Inflammatory macrophage treated with lipopolysaccharide for 1 hour (primary cell): ENCODE results near the gene PTPA.
"Not testable (repeated sequence)": the region's sequence is repeated elsewhere in the genome, so short reads cannot be mapped to it uniquely, and the experiment has no call there.

Experiments
- DNase-seq, 2 donors: peaks; one replicate each; pipeline ENCODE4 v3.0.0-alpha.2; 2020 to 2022

Gene PTPA

GRCh38 chr9:129109952-129110739 lies 1.1 kb upstream of the PTPA start:
- DNase-seq: no peak

DNA sequence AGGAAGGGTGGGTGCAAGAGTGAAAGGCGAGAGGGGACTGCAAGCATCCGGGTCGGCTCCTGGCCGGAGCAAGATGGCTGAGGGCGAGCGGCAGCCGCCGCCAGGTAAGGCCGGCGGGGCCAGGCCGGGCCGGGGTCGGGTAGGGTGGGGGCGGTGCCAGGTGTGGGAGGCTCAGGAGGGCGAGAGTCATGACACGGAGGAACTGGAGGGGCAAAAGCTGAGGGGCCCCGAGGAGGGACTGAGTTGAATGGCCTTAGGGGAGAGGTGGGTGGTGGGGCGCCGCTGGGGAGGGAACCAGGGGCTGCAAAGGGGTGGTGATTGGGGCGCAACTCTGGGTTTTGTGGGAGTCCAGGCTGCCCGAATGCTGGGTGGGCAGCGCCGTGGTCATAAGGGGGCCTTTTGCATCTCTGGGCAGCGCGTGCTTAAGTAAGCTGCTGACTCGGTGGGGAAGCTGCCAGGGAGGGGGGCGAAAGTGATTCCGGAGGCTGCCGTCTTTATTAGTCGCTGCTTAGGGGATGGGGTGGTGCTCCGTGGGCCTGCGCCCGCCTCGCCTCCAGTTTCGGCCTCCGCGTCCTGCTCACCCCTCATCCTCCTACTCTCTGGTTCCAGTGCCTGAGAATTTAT lies 425 bp downstream of the PTPA start:
- DNase-seq: no peak

DNA sequence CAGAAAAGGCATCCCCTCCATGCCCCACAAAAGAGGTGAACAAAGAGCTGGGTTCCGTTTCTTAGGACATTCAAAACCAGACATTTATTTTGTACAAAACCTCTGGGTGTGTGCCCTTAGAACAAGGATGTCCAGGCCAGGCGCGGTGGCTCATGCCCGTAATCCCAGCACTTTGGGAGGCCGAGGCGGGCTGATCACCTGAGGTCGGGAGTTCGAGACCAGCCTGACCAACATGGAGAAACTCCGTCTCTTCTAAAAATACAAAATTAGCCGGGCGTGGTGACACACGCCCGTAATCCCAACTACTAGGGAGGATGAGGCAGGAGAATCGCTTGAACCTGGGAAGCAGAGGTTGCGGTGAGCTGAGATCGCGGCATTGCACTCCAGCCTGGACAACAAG lies 1.3 kb downstream of the PTPA start:
- DNase-seq: not testable (repeated sequence)

DNA sequence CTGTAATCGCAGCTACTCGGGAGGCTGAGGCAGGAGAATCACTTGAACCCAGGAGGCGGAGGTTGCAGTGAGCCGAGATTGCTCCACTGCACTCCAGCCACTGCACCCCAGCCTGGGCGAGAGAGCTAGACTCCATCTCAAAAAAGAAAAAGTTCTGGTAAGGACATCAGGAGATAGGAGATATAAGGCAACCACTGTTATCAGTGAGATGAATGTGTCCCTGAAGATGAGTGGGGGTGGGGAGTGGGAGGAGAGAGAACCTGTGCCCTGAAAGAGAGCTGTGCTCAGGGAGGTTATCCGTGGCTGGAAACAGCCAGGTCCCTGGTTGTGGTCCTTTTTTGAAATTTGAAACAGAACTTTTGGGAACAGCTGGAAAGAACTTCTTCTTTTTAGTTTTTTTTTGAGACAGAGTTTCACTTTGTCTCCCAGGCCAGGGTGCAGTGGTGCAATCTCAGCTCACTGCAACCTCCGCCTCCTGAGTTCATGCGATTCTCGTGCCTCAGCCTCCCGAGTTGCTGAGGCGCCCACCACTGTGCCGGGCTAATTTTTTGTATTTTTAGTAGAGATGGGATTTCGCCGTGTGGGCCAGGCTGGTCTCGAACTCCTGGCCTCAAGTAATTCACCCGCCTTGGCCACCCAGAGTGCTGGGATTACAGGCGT lies 2.6 kb downstream of the PTPA start:
- peak; percentile 58 to 67 for DNase-seq

DNA sequence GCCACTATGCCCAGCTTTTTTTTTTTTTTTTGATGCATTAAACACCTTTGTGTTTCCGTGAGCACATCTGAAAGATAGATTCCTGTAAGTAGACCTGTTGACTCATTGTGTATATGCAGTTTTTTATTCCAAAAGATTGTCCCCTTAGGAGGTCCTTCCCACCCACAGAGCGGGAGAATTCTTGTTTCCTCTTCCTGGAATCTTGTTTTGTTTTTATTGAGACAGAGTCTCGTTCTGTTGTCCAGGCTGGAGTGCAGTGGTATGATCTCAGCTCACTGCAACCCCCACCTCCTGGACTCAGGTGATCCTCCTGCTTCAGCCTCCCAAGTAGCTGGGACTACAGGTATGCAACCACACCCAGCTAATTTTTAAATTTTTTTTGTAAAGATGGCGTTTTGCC lies 7.6 kb downstream of the PTPA start:
- DNase-seq: no peak

DNA sequence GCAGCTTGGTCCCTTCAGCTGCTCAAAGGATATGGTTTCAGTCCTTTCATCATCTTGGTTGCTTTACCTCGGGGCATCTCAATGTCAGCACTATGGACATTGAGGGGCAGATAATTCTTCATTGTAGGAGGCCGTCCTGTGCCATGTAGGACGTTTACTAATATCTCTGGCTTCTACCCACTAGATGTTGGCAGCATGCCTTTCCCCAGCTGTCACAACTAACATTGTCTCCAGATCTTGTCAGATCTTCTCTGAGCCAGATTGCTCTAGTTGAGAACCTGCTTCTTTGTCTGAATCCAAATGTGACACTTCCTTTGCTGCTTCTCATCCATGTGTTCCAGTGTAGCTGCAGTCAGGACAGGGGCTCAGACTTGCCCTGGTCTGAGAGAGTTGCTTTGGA lies 10.3 kb downstream of the PTPA start:
- DNase-seq: no peak

DNA sequence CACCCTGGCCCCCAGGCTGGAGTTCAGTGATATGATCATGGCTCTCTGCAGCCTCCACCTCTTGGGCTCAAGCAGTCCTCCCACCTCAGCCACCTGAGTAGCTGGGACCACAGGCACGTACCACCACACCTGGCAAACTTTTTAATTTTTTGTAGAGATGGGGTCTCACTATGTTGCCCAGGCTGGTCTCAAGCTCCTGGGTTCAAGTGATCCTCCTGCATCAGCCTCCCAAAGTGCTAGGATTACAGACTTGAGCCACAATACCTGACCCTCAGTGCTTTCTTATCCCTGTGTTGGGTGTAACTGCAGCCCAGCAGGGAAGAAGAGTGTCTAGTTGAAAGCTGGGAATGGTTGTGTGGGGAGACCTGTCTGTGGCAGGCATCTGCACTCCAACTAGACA lies 10.9 kb downstream of the PTPA start:
- DNase-seq: no peak

GRCh38 chr9:129122976-129123375 lies 11.8 kb downstream of the PTPA start:
- not testable (repeated sequence) for DNase-seq

DNA sequence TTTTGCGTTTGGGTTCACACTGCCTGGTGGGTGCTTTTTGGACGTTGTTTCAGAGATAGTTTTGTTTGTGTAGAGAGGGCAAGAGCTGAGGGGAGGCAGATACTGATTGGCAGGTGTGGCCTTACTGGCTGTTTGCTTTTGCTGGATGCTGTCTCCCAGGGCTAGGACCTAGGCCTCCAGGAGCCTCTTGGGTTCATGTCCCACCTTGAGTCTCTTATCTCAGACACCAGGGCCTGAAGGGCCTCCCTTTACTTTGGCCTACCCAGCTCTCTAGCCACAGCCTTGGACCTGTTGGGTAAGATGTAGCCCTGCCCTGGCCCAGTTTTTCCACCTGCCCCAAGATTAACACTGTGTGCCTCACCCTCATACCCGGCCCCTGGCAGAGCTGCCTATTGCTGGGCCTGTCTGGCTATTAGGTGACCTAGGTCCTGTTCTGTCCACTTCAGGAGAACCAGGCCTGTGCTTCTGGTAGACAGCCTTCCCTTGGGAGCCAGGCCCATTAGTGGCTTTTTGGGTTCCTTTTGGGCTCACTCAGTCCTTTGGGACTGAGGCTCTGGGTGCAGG lies 13.4 kb downstream of the PTPA start:
- no peak for DNase-seq

GRCh38 chr9:129125478-129125877 lies 14.3 kb downstream of the PTPA start:
- DNase-seq: peak; percentile 27 to 69

- DNase-seq: no peak
Measured at GRCh38 chr9:129126749-129127618, 15.8 kb downstream of the PTPA start.

DNA sequence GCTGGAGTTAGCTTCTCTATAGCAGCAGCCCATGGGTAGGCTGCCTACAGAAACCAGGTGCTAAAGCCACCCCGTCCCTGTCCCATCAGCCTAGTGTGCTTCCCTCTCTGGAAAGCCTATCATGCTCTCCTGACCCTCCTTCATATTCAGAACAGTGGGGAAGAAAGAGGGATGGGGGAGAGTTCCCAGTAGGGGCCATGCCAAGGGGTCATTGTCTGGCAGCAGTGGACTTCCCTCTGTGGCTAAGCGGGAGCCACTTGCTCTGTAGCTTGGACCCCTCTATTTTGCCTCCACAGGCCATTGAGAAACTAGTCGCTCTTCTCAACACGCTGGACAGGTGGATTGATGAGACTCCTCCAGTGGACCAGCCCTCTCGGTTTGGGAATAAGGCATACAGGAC lies 17.5 kb downstream of the PTPA start:
- no peak for DNase-seq

DNA sequence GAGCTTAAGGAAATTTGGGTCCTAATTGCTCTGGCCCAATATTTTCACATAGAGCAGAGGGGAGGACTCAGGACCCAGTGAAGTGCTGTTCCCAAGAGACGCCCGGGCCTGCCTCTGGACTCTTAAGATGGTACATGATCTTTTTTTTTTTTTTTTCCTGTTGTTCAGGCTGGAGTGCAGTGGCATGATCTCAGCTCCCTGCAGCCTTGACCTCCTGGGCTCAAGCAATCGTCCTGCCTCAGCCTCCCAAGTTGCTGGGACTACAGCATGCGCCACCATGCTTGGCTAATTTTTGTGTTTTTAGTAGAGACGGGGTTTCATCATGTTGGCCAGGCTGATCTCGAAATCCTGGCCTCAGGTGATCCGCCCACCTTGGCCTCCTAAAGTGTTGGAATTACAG lies 19.1 kb downstream of the PTPA start:
- not testable (repeated sequence) for DNase-seq

- no peak for DNase-seq
Measured at GRCh38 chr9:129130791-129131190, 19.6 kb downstream of the PTPA start.

- peak; percentile 47 to 91 for DNase-seq
Measured at GRCh38 chr9:129131300-129132145, 20.3 kb downstream of the PTPA start.

DNA sequence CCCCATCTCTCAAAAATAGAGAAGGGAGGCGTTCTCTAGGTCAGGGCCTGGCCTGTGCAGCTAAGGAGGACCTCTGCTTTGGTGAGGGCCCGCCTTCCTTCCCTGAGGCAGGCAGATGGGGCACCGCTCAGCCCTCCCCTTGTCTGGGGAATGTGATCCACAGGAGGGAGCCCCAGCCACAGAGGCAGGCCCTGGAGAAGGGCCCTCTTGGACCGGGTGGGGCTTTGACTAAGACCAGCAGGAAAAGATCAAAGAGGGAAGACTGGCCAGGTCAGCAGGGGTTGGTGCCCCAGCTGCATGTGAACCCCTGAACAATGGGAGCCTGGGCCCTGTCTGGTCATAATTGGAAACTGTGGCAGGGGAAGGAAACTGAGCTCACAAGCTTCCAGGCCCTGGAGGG lies 21.9 kb downstream of the PTPA start:
- no peak for DNase-seq

DNA sequence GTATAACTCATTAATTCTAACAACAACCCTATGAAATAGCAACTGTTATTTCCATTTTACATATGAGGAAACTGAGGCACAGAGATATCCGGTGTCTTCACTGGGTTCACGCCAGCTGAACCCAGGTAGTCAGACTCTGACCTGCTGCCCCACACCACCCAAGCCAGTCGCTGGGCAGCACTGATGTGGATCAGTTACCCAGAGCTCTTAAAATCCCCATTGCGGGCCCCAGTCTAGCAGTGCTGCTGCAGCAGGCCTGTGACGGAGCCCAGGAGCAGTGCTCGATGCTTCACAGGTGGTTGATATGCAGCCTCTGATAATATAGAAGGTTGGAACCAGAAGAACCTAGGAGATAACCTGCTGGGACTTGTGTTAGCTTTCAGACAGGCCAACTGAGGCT lies 24.3 kb downstream of the PTPA start:
- no peak for DNase-seq

DNA sequence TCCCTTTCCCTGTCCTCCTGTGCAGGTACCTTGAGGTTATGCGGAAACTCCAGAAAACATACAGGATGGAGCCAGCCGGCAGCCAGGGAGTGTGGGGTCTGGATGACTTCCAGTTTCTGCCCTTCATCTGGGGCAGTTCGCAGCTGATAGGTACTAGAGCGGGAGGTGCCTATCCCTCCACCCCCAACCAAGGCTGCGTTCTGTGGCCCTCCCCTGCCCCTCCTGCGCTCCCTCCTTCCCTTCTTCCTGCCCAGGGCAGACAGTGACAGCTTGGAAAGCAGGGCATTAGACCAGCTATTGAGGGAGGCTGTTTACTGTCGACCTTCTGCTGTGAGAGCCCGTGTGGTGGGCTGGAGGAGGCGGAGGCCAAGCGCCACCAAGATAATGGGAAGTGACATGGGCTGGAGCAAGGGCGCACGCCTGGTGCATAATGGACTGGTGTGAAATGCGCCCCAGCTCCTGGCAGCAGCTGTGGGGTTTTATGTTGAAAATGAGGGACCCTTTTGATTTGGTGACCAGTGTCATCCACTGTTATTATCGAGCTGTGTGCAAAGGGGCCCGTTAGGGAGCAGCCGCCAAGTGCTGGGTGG lies 25.3 kb downstream of the PTPA start:
- no peak for DNase-seq

DNA sequence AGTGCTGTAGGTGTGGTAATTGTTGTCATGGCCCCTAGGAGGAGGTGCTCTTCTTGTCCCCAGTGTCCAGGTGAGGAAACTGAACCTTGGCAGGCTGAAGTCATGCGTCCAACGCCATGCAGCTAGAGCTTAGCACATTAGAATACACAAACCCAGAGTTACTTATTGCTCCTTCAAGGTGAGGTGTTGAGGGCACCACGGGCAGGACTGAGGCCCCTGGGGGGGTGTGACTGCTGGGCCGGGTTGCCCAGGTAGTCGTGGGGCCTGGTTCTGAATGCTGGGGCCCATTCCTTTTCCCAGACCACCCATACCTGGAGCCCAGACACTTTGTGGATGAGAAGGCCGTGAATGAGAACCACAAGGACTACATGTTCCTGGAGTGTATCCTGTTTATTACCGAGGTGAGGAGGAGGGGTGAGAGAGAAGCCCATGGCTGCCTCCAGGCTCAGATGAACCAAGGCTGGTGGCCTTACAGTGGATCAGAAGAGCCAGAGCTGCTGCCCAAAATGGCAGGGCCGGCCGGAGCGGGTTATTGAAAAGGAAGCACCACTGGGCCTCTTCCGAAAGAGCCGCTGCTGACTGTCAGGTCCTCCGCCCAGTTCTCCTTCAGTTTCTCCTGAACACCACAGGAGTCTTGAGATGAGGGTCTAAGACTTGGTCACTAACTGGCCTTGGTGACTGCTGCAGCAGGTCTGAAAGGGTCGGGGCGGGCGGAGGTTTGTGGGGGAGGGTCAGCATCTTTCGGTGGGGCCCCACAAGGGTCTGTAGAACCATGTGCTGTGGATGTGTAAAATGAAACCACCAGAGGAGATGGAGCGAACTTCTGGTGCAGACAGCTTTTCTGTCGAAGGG lies 26.3 kb downstream of the PTPA start:
- DNase-seq: no peak

GRCh38 chr9:129138144-129138462 lies 26.9 kb downstream of the PTPA start:
- DNase-seq: no peak
